HuH-7 (cell line): Measurements from ENCODE around the gene NFAM1.

ENCODE experiments used
- DNase-seq: peaks from one replicate; pipeline ENCODE4 v3.0.0; 2011; ENCODE audit warnings: low spot score

The NFAM1 gene

DNA sequence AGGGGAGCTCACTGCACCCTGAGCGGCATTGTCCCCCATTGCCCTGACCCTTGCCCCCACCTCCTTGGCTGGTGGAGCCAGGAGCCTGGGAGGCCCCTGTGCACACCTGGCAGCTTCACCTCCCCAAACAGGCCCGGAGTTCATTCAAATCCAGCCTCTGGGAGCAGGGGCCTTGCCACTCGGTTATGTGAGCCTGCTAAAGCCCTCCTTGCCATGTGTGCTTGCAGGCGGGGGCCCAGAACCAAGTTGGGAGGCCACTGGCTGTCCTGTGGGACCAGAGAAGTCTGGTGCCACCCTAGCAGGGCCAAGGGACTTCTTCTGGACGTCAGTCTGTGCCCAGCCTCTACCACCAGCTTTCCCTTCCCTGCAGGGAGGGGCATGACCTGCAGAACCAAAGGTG is 48.9 kb downstream of the NFAM1 start:
- DNase-seq = no peak

DNA sequence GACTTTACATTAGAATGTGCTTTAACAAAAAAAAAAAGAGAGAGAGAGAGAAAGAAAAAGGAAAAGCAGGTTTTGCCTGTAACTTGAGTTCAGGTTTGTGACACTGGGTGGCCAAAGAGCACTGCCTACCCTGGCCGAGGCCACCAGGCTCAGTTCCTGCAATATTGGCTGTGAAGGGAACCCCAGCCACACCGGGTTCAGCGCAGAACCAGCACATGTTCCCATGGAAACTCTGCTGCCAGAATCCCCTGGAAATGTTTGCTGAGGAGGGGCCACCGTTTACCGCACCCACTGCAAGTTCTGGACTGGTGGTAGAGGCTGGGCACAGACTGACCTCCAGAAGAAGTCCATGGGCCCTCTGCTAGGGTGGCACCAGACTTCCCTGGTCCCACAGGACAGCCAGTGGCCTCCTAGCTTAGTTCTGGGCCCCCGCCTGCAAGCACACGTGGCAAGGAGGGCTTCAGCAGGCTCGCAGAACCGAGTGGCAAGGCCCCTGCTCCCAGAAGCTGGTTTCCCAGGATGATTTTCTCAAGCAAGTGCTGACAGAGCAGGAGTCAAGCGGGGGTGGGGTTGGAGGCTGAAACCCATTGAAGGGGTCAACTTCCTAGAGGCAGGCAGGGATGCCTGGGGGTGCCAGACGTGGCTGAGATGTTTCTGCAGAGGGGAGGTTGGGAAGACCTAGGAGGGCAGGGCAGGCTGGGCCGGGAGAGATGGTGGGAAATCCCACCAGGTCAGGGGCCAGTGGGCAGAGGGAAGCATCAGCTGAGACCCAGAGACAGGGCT is 51.2 kb downstream of the NFAM1 start:
- DNase-seq = no peak

DNA sequence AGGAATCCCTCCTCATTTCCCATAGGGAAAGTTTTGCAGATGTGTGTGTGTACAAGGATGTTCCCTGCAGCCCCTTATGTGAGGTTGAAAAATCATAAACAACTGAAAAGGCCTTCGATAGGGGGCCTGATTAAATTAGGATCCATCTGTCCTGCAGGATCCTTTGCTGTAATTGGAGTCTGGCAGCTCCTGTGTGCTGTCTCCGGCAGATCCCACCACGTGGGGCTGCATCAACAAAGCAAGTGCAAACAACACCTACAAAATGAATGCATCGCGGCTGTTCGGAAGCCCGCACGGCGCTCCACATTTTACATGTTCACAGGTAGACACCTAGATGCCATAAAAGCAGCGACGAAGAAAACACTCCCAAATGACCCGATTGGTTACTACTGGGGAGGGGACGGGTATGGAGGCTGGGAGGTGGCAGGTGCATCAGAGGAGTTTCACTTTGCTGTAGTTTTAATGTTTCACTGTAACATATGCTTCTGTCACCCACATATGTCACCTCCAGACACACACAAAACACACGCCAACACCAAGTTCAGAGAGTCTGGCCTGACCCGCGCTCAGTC is 52.2 kb downstream of the NFAM1 start:
- no peak for DNase-seq

DNA sequence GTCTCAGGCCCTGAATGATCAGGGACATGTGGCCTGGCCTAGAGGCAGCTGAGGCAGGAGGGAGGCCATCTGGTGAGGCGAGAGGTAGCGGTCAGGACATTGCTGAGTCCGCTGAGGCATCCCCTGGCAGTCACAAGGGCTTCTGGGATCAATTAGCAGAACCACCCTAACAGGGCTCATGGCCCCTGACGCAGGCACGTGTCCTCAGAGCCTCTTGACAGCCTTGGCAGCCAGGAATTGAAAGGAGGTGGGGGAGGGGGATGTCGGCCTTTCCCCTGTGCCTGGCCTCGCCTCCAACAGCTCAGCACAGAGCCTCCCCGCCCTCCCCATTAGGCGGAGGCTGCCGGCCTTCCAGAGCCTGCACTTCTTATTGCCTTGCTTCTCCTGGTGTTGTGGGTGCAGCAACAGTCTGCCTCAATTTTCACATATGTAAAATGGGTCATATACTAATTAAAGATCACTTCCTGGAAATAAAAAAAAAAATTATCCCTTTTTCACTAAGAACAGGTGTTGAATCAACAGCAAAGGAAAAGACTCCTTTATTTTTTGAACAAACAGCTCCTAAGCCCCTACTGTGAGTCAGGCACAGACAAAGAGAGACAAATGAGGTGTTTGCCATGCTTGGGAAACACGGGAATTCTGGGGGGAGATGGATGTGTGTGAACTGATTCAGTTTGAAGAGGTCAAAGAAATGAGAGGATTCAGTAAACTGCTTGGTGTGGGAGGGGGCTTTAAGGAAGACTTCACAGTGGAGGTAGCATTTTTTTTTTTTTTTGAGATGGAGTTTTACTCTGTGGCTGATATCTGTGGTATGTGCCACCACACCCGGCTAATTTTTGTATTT is 55.3 kb downstream of the NFAM1 start:
- DNase-seq = peak; percentile 66

DNA sequence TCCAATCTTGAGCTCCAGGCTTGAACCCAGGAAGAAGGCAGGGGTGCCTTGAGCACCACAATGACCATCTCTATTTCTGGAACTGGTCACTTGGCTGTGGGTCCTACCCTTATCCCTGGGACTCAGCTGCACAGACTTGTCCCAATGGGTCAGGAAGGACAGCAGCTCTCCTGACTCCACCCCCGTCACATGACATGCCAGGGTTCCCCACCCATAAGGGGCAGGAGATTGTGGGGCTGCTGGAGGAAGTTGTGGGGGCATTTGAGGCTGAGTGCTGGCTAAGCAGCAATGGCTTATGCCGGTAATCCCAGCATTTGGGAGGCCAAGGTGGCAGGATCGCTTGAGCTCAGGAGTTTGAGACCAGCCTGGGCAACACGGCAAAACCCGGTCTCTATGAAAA is 56.2 kb downstream of the NFAM1 start:
- no peak for DNase-seq

DNA sequence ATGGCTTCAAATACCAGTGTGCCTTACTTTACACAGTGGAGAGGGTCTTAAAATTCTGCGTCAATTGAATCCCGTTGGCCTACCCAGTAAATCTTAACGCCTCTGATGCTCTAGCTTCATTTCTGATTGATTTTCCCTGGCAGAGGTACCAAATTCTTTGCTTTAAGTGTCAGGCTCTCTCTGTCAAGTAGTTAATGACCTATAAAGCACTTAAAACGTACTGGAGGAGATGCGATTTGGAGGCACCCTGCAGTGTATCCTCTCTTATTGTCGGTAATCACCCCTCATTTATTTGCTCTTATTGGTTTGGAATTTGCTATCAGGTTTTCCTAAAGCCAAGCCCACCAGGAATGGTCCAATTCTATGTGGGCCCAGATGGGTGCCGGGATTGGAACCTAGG is 59.2 kb downstream of the NFAM1 start:
- DNase-seq = no peak

DNA sequence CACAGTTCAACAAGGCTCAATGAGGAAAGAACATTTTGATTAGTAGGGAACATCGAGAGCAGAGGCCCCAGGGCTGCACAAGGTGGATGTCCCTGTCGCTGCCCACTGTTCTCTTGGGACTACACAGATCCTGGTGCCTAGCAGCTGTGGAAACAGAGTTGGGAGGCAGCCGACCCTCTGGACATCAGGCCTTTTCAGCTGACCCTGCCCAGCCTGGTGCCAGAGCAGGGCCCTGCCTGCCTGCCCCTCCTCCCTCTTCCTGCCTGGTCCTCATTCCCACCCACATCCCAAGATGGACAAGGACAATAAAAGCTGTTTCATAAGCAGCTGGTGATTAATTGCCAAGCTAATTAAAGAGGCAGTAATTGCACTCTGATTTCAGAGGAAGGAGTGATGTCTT is 60.7 kb downstream of the NFAM1 start:
- DNase-seq = no peak

DNA sequence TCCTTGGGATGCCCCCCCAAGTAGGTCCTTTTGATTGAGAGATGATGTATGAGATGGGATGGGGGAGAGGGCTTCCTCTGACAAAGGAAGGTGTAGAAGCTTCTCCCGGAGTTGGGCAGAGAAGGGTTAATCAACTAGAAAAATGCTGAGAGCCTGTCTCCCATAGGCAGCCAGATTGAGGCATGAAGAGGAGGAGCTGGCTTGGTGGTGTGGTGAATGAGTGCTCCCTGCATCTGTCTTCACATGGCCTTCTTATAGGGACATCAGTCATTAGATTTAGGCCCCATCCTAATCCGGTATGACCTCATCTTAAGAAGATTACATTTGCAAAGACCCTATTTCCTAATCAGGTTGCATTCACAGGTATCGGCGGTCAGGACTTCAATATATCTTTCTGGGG is 61.1 kb downstream of the NFAM1 start:
- DNase-seq = no peak

DNA sequence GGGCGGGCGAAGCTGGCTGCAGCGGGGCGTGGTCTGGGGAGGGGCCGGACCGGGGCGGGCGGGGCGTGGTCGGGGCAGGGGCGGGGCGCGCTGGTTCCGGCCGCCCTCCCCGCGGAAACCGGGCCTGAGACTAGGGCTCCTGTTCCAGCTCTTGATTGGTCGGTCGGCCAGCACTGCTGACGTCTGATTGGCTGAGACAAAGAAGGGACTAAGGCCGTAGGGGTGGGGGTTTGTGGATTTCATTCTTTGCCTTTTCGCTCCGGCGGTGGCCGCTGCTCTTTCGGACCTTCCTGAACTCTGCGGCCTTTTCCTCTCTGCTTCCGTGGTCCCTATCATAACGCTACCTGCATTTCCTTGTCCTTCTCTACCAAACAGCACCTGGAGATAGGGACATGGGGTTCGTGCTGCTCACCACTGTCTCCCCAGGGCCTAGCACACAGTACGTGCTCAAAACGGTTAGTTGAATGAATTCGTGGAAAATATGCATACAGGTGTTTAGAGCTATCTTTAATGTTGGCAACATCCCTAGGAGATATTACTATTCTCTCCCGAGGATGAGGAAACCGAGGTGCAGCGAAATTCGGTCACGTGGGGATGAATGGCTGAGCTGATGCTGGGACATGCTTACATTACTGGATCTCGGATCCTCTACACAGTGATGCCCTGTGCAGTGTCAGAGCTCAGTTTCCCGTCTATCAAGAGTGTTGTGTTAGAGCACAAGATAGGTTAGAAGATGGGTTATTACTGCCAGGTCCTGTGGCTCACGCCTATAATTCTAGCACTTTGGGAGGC is 62.8 kb downstream of the NFAM1 start:
- peak; percentile 98 for DNase-seq

DNA sequence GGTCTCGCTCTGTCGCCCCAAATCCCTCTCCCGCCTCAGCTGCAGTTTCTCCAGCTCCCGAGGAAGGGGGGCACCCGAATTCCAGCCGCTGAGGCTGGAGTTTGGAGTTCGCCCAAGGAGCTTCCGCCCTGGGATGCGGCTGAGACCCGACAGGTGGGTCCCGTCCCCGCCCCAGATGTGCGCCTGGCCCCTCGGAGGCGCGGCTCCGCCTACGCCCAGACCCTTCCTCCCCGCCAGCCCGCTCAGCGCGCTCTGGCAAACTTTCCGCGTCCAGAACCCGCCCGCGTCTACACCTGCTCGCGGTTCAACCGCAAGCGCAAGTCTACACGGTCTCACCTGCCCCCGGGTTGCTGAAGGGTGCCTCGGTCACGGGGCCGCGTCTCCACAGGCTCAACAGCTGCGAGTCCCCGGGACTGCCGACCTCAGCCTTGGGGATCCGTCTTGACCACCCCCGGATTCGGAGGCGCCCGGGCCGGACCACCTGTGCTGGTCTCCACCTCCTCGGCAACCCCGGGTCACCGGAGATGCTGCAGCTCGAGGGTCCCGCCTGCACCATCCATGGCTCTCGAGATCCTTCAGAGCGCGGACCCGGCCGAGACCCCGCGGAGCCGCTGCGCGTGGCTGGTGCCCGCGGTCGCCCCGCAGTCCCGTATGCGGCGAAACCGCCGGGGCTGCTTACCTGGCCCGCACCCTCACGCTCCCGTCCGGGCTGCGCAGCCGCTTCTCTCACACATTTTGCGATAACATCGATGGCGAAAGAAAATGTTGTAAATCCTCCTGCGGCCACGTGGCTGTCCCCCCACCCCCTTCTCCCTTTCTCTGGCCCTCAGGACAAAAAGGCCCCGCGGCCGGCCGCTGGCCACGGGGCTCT is 63.6 kb downstream of the NFAM1 start:
- DNase-seq = no peak

DNA sequence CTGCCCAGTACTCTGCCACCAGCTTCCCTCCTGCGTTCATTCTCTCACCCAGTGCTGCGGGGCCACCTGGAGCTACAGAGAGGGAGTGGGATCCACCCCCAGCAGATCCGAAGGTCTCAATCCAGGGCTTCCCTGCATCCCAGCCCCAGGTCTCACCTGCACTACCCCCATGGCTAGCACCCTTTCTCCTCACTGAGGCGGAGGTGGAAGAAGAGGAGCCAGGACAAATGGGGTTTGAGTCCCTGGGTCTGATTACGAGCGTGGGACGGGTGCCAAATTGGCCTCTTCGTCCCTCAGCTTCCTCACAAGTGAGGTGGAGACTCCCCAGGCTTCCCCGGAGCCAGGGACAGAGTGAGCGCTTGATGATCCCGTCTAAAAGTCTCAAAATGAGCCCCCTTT is 64.2 kb downstream of the NFAM1 start:
- DNase-seq = no peak

DNA sequence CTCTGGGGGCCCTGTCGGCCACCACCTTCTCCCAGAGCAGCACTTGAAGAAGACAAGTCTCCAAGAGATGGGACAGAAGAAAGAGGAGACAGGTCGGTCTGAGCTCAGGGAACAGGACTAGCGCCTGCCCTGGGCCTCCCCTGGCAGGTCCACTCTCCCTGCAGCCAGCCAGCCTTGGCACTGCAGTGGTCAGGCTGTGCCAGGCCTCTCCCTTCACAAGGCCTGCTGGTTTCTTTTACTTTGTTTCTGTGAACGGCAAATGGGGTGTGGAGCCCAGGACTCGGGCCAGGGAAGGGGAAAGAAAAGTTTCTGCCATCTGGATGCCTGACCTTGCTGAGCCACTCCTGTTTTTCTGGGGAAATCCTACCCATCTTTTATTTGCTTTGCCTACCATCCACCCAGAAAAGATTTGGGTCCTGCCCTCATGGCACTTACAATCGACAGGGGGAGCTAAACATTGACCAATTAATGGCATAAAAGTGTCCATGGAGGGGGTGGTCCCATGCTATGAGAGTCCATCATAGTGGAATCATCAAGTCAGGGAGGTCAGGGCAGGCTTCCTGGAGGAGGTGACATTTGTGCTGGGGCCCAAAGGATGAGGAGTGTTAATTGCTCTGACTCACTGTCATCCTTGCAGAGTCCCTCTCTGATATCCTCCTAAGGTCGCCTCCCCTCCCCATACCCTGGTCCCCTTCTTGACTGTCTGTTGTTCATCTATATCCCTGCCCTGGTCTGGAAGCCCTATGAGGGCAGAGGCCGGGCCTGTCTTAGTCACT is 65.2 kb downstream of the NFAM1 start:
- no peak for DNase-seq

DNA sequence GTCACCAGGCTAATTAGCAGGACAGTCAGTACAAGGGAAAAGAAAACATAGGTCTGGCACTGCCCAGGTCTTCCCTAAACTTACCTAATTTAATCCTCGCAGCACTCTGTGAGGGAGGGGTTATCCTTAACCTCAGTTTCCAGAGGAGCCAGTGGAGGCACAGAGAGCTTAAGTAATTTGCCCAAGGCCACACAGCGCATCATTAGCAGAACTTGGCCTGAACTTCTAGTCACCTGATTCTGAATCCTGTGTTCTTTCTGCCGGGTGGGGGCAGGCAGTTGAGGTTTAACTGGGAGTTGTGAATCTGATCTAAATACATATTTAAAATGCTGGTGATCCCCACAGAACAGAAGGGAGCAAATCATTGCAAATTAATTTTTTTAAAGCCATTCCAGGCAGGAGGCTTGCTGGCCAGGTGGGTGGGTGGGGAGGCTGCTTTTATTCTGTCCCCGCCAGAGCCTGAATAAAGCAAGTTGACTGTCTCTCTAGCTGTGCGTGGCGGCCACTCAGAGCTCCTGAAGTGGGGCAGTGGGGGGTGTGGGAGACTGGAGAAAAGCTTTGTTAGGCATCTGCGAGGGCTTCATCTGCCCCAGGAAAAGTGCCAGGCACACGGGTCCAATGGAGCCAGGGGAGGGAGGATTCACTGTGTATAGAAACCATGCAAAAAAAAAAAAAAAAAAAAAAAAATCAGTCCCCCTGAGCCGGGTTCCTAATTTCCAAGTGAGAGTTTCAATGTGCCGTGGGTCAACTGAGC is 66.1 kb downstream of the NFAM1 start:
- no peak for DNase-seq

DNA sequence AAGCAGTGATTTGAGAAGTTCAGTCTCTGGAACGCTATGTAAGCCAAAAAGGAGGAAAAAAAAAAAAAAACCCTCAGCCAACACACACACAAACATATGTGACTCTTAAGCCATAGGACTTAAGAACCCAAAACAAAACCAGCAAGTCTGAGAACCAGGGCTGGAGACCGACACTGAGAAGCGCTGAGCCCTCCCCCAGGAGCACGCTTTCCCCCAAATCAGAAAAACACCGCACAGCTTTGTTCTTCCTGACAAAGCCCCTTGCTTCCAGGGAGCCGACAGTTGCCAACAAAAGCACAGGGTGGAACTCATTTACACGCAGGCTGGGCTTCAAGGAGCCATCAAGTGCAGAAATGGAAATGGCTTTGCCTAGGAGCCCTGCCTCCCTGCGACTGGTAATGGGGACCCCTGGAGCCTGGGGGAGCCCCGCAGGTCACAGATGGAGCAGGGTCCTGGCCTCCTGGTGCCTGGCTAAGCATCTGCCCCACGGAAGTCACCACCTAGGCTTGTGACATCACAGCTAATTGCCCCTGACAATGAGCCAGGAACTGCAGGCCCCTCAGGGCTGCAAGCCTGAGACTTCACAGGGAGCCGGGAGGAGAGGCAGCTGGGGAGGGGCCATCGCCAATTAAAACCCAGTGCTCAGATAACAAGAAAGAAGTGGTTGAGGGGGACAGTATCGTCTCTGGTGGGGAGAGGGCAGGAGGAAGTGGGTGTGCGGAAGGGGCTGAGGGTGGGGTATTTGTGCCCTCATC is 66.9 kb downstream of the NFAM1 start:
- no peak for DNase-seq

DNA sequence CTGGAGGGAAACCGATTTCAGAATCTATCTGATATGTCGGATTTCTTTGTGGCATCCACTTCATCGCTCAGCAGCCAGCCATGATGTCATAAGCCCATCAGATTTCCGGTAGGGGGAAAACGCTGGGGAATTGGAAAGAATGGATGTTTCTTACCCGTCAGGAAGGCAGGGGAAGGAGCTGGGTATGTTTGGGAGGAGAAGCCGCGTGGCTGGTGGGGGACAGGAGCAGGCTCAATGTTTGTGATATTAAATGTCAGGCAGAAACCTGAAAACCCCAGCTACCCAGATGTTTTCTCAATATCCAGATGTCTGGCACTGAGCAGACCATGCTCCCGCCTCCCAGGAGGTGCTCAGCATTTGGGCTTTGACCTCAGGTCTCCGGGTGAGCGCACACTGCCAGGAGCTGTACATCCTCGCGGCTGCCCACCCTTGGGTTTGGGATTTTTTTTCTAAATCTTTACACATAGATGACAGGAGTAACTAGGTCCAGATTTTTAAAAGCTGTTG is 67.5 kb downstream of the NFAM1 start:
- DNase-seq = no peak

DNA sequence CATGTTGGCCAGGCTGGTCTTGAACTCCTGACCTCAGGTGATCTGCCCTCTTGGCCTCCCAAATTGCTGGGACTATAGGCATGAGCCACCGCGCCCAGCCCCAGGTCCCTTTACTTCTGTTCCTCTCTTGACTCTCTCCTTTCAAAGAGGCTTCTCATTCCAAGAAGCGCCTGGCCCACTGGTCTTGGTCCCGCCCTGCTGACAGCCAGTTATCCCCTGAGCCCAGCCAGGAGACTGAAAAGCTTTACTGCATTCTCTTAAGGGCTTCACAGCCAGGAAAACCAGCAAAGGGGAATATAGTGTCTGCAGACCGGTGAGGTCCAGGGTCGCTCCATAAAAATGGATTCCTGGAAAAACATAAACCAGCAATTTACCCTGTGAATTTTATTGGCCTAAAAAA is 68.3 kb downstream of the NFAM1 start:
- no peak for DNase-seq

DNA sequence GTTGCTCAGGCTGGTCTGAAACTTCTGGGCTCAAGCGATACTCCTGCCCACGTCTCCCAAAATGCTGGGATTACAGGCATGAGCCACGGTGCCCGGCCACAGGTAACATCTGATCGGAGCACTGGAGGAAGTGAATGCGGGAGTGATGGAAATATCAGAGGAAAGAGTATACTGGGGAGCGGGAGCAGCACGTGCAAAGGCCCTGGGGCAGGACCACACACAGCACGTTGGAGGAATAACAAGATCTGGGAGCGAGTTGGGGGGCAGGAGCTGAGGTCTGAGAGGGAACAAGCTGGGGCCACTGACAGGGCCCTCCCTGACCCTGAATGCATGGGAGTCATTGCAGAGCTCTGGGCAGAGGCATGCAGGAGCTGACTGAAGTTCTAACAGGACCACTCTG is 70.7 kb downstream of the NFAM1 start:
- DNase-seq = no peak

DNA sequence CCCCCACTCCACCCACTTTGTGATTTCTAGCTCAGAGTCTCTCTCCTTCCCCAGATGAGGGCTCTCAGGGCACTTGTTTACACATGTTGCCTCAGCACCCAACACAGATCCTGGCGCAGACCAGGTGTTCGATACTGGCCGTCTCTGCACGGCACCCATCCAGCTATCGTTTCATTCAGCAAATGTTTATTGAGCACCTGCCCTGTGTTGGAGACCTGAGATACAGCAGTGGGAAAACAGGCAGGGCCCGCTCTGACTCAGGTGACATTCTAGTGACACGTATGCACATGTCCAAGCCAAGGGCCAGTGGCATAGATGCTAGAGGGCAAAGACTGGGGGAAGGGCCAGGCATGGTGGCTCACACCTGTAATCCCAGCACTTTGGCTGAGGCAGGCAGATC is 71.9 kb downstream of the NFAM1 start:
- no peak for DNase-seq
